ENCODE results near the gene CRHR1. TPM values are rescaled to one million over a fixed set of nuclear protein-coding genes. Genes with fewer than 3 reads are reported as not detected.
"Not testable (repeated sequence)": the region's sequence is repeated elsewhere in the genome, so short reads cannot be mapped to it uniquely, and the experiment has no call there.

CRHR1 gene
- total RNA-seq, 1 experiment from 2014 or later, result 1.6 TPM

- POLR2A ChIA-PET, result no interaction called here
- CTCF ChIA-PET, result interaction anchor here (1.2 to 1.5 kb wide), 2 partner anchors 22 to 40 kb away, joined by 4 to 5 read pairs; partner anchors contain the start of gene CRHR1
- TF ChIP-seq NFATC4 (CRISPR knock-in tag; IDR thresholded peaks at IDR 0.05), result no peak
- TF ChIP-seq ZSCAN18 (CRISPR knock-in tag; IDR thresholded peaks at IDR 0.05), result no peak
- TF ChIP-seq EMX1 (CRISPR knock-in tag; IDR thresholded peaks at IDR 0.05), result no peak
- TF ChIP-seq NR2C2 (CRISPR knock-in tag; IDR thresholded peaks at IDR 0.05), result no peak
- no peak for TF ChIP-seq MAX (CRISPR knock-in tag; IDR thresholded peaks at IDR 0.05)
- no peak for TF ChIP-seq SMAD3 (CRISPR knock-in tag; IDR thresholded peaks at IDR 0.05; ENCODE audit: borderline replicate concordance)
- DNase-seq (ENCODE audit: low spot score) (no peak), ATAC-seq (no peak)
- no peak overlapping the region for H3K4me3 Mint-ChIP-seq
- no peaks in the 10 kb centered on the region for H3K36me3 Mint-ChIP-seq
- no peak overlapping the region for H3K27ac Mint-ChIP-seq
- H3K4me1 Mint-ChIP-seq, result peaks cover 11% of the 10 kb centered on the region
- no peaks in the 10 kb centered on the region for H3K9me3 Mint-ChIP-seq
- peaks cover 74% of the 10 kb centered on the region for H3K27me3 Mint-ChIP-seq (ENCODE audit: low read depth)
These were observed 40.3 kb upstream of the CRHR1 start for GRCh38 chr17:45743626-45744326.

- H3K9me3 Mint-ChIP-seq; H3K36me3 Mint-ChIP-seq; ATAC-seq; POLR2A ChIA-PET; H3K4me3 Mint-ChIP-seq; DNase-seq (ENCODE audit: low spot score); H3K27ac Mint-ChIP-seq: not testable (repeated sequence)
- Mint-ChIP-seq H3K27me3 (ENCODE audit: low read depth) (peaks cover 85% of the 10 kb centered on the region), H3K4me1 (peaks cover 11% of the 10 kb centered on the region)
- CTCF ChIA-PET, result interaction anchor here (0.6 to 2.1 kb wide), 8 partner anchors 23 to 113 kb away, joined by 3 to 15 read pairs (median 5); partner anchors contain the start of gene CRHR1
These were observed 39.3 kb upstream of the CRHR1 start for GRCh38 chr17:45744826-45745225.

GRCh38 chr17:45745601-45746494 is 38.3 kb upstream of the CRHR1 start:
- ATAC-seq, result peak; percentile 68
- no peak for DNase-seq (ENCODE audit: low spot score)
- CTCF ChIA-PET, result interaction anchor here (0.6 to 2.1 kb wide), 10 partner anchors 12 to 225 kb away, joined by 3 to 15 read pairs (median 4); partner anchors contain the start of gene CRHR1
- POLR2A ChIA-PET, result no interaction called here
- Mint-ChIP-seq H3K36me3 (no peaks in the 10 kb centered on the region), H3K27ac (no peak overlapping the region), H3K4me3 (no peak overlapping the region), H3K27me3 (ENCODE audit: low read depth) (peaks cover 95% of the 10 kb centered on the region), H3K9me3 (no peaks in the 10 kb centered on the region), H3K4me1 (peaks cover 8% of the 10 kb centered on the region)
- no peak for TF ChIP-seq HMGXB4 (CRISPR knock-in tag; IDR thresholded peaks at IDR 0.05)
- TF ChIP-seq ELF4 (CRISPR knock-in tag; IDR thresholded peaks at IDR 0.05; ENCODE audit: low read depth), result no peak
- no peak for TF ChIP-seq E2F4 (CRISPR knock-in tag; IDR thresholded peaks at IDR 0.05; ENCODE audit: borderline replicate concordance, low read depth)
- no peak for TF ChIP-seq E2F5 (CRISPR knock-in tag; IDR thresholded peaks at IDR 0.05)
- TF ChIP-seq ETV6 (CRISPR knock-in tag; IDR thresholded peaks at IDR 0.05), result no peak
- no peak for TF ChIP-seq FOXP4 (CRISPR knock-in tag; IDR thresholded peaks at IDR 0.05)
- no peak for TF ChIP-seq ZNF512 (CRISPR knock-in tag; IDR thresholded peaks at IDR 0.05; ENCODE audit: borderline replicate concordance)
- TF ChIP-seq STAT6 (CRISPR knock-in tag; conservative IDR thresholded peaks at IDR 0.05; ENCODE audit: low read depth), result no peak
- TF ChIP-seq CDX4 (CRISPR knock-in tag; IDR thresholded peaks at IDR 0.05; ENCODE audit: borderline replicate concordance), result no peak
